Neural progenitor cell (in vitro differentiated cells): Measurements from ENCODE around the gene SMIM22.

Source experiments
- CTCF ChIP-seq: fragments of 200-600 bp; sonication (generic); IDR thresholded peaks from 2 replicates; pipeline ENCODE4 v1.5.1; 2017; ENCODE audit warnings: antibody characterized with exemption, mild to moderate bottlenecking
- EZH2 ChIP-seq: fragments of 200-600 bp; sonication (generic); IDR thresholded peaks from 2 replicates; pipeline ENCODE4 v1.6.1; 2017; ENCODE audit warnings: antibody characterized with exemption, mild to moderate bottlenecking, moderate library complexity

DNA sequence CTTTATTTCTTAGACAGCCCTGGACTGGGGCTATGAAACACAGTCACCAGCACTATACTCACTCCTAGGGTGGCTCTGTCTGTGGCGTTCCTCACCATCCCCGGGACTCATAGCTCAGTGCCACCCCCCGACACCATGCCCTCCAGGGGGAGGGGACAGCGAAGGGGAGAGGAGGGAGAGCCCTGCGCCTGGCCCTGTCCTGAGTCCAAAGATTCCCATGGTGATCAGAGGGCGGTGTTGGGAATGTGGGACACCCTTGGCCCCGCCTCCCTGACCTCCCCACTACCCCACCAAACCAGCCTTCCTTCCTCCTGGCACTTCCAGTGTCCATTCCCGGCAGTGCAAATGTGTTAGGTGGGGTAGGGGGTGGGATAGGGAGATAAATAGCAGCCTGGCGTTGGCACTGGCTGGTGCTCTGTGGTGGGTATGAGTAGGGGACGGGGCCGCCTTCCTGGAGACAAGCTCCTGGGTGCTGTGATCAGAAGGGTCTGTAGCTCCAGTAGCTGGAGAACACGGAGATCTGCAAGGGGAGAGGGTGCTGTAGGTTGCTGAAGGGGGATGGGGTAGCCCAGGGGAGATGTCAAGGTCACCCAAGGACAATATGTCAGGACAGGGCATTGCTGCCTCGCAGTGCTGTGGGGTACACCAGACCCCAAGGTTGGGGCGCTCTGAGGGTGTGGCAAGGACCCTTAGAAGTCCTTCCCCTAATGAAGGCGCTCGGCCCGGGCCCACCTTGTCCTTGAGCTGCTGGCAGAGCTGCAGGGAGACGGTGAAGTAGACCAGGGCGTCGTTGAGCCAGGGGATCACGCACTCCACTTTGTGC lies 2.0 kb downstream of the SMIM22 start:
- TF ChIP-seq CTCF = no peak
- TF ChIP-seq EZH2 = no peak
